IMR-90 (cell line): ENCODE results near the gene KIF22. TPM values are rescaled to one million over a fixed set of nuclear protein-coding genes. Genes with fewer than 3 reads are reported as not detected.

Experiments used
- ATAC-seq: fragments of 200-7000 bp; cut with Tn5 transposase; 2 replicates; pipeline ENCODE4 v1.9.1; 2020; ENCODE audit warnings: low read depth, mild to moderate bottlenecking, moderate library complexity
- BruUV-seq: library from RNA; stranded (reverse); fragments of 400-500 nt; replicated peaks from 2 replicates; lab custom pipeline; 2021; lab: Mats Ljungman, UMichigan
- CTCF ChIA-PET: fragments of 300-600 bp; formaldehyde crosslinking; extraction: SDS; loops from one replicate; lab custom pipeline; 2021; ENCODE audit warnings: antibody characterized with exemption; lab: Yijun Ruan, JAX
- POLR2A ChIA-PET: fragments of 300-600 bp; sonication (Branson Sonifier 250); formaldehyde crosslinking; loops from one replicate; lab custom pipeline; 2022; ENCODE audit warnings: antibody characterized with exemption; ENCODE audit not compliant: unreplicated experiment; lab: Charles Lee
- DNase-seq: peaks from one replicate; pipeline ENCODE4 v3.0.0; 2013
- H2AFZ ChIP-seq: replicated peaks from 2 replicates; pipeline ENCODE3; 2013; ENCODE audit warnings: low read length, mild to moderate bottlenecking; ENCODE audit not compliant: poor library complexity
- H2AK5ac ChIP-seq: 2 replicates; pipeline ENCODE4 v1.6.1; 2013; ENCODE audit warnings: low read depth, low read length, inconsistent platforms
- H2AK9ac ChIP-seq: replicated peaks from 2 replicates; pipeline ENCODE3; 2013; ENCODE audit warnings: mild to moderate bottlenecking, low read depth, low read length, moderate library complexity; ENCODE audit not compliant: poor library complexity
- H2BK120ac ChIP-seq: 2 replicates; pipeline ENCODE4 v1.6.1; 2013; ENCODE audit warnings: low read depth, low read length, inconsistent platforms
- H2BK15ac ChIP-seq: 3 replicates; pipeline ENCODE4 v1.6.1; 2013; ENCODE audit warnings: low read depth, low read length, inconsistent platforms
- H2BK20ac ChIP-seq: 2 replicates; pipeline ENCODE4 v1.6.1; 2013; ENCODE audit warnings: low read depth, mild to moderate bottlenecking, inconsistent platforms, low read length, moderate library complexity
- H2BK5ac ChIP-seq: 2 replicates; pipeline ENCODE4 v1.6.1; 2013; ENCODE audit warnings: mild to moderate bottlenecking, low read depth, low read length, inconsistent platforms; ENCODE audit not compliant: poor library complexity, severe bottlenecking
- H3K14ac ChIP-seq: replicated peaks from 2 replicates; pipeline ENCODE4 v1.6.1; 2013; ENCODE audit warnings: low read depth, low read length, inconsistent platforms
- H3K18ac ChIP-seq: 2 replicates; pipeline ENCODE4 v1.6.1; 2013; ENCODE audit warnings: low read depth, low read length, control low read depth
- H3K23ac ChIP-seq: 2 replicates; pipeline ENCODE4 v1.6.1; 2013; ENCODE audit warnings: low read depth, low read length, inconsistent platforms
- H3K27ac ChIP-seq: 2 replicates; pipeline ENCODE4 v1.5.1; 2013; ENCODE audit warnings: mild to moderate bottlenecking, control low read depth, low read length; ENCODE audit not compliant: insufficient read depth
- H3K27me3 ChIP-seq: 2 replicates; pipeline ENCODE4 v1.6.1; 2013; ENCODE audit warnings: low read length; ENCODE audit not compliant: control insufficient read depth, insufficient read depth
- H3K36me3 ChIP-seq: 2 replicates; pipeline ENCODE4 v1.6.1; 2013; ENCODE audit warnings: low read length, mixed read lengths; ENCODE audit not compliant: control insufficient read depth, insufficient read depth
- H3K4ac ChIP-seq: 2 replicates; pipeline ENCODE4 v1.6.1; 2013; ENCODE audit warnings: low read depth, low read length, inconsistent platforms
- H3K4me1 ChIP-seq: 2 replicates; pipeline ENCODE4 v1.6.1; 2013; ENCODE audit warnings: low read length, mixed read lengths; ENCODE audit not compliant: control insufficient read depth, insufficient read depth
- H3K4me2 ChIP-seq: 2 replicates; pipeline ENCODE4 v1.6.1; 2013; ENCODE audit warnings: low read depth, mild to moderate bottlenecking, control low read depth, low read length, moderate library complexity
- H3K4me3 ChIP-seq: 2 replicates; pipeline ENCODE4 v1.5.1; 2013; ENCODE audit warnings: low read depth, mild to moderate bottlenecking, control low read depth, low read length, moderate library complexity; ENCODE audit not compliant: insufficient read depth
- H3K56ac ChIP-seq: 2 replicates; pipeline ENCODE4 v1.6.1; 2013; ENCODE audit warnings: low read length, inconsistent platforms; ENCODE audit not compliant: insufficient read depth; ENCODE audit errors: extremely low read depth
- H3K79me1 ChIP-seq, 2 experiments: 2 replicates each; pipeline ENCODE4 v1.6.1; 2013; ENCODE audit warnings: low read length in 2 of 2, inconsistent platforms in 1 of 2, low read depth in 1 of 2
- H3K9ac ChIP-seq: 2 replicates; pipeline ENCODE4 v1.6.1; 2013; ENCODE audit warnings: low read depth, low read length, control low read depth
- H3K9me1 ChIP-seq: 2 replicates; pipeline ENCODE4 v1.6.1; 2013; ENCODE audit warnings: low read length, inconsistent platforms; ENCODE audit not compliant: insufficient read depth
- H3K9me3 ChIP-seq: 2 replicates; pipeline ENCODE4 v1.6.1; 2013; ENCODE audit warnings: low read length; ENCODE audit not compliant: control insufficient read depth, insufficient read depth
- H4K20me1 ChIP-seq: 2 replicates; pipeline ENCODE4 v1.6.1; 2013; ENCODE audit warnings: low read length, inconsistent platforms; ENCODE audit not compliant: insufficient read depth
- H4K5ac ChIP-seq: 2 replicates; pipeline ENCODE4 v1.6.1; 2013; ENCODE audit warnings: mild to moderate bottlenecking, low read depth, low read length, control low read depth
- H4K8ac ChIP-seq, 2 experiments: 2 replicates each; pipeline ENCODE4 v1.6.1; 2013; ENCODE audit warnings: low read depth in 2 of 2, low read length in 2 of 2, control low read depth in 1 of 2, inconsistent platforms in 1 of 2
- H4K91ac ChIP-seq: 2 replicates; pipeline ENCODE4 v1.6.1; 2013; ENCODE audit warnings: low read depth, low read length, inconsistent platforms; ENCODE audit not compliant: insufficient read depth
- BHLHE40 ChIP-seq: fragments of 150-350 bp; IDR thresholded peaks from 2 replicates; pipeline ENCODE4 v1.6.1; 2016; ENCODE audit warnings: mild to moderate bottlenecking, low read depth, low read length
- CEBPB ChIP-seq: IDR thresholded peaks from 2 replicates; pipeline ENCODE4 v1.6.1; 2012; ENCODE audit warnings: low read depth, low read length, improper control_type of control experiment
- MAFK ChIP-seq: IDR thresholded peaks from 2 replicates; pipeline ENCODE4 v1.6.1; 2012; ENCODE audit warnings: low read depth, low read length, improper control_type of control experiment
- MAZ ChIP-seq: IDR thresholded peaks from 2 replicates; pipeline ENCODE4 v1.6.1; 2012; ENCODE audit warnings: low read depth, mild to moderate bottlenecking, low read length, improper control_type of control experiment, moderate library complexity, borderline replicate concordance
- MXI1 ChIP-seq: IDR thresholded peaks from 2 replicates; pipeline ENCODE4 v1.6.1; 2012; ENCODE audit warnings: low read depth, mild to moderate bottlenecking, low read length, moderate library complexity, borderline replicate concordance
- RAD21 ChIP-seq: IDR thresholded peaks from 2 replicates; pipeline ENCODE4 v1.6.1; 2012; ENCODE audit warnings: low read length, improper control_type of control experiment
- RCOR1 ChIP-seq: IDR thresholded peaks from 2 replicates; pipeline ENCODE4 v1.6.1; 2012; ENCODE audit warnings: mild to moderate bottlenecking, low read length, improper control_type of control experiment; ENCODE audit not compliant: insufficient replicate concordance
- SMC3 ChIP-seq: fragments of 150-350 bp; IDR thresholded peaks from 2 replicates; pipeline ENCODE4 v1.6.1; 2016; ENCODE audit warnings: low read depth, mild to moderate bottlenecking, antibody characterized with exemption, low read length, moderate library complexity
- USF2 ChIP-seq: fragments of 150-350 bp; IDR thresholded peaks from 2 replicates; pipeline ENCODE4 v1.6.1; 2017; ENCODE audit warnings: mild to moderate bottlenecking, antibody characterized with exemption, low read length, low read depth
- WGBS, 2 experiments: methylation state at CpG; one replicate each; pipeline versions ENCODE4 v1.1.5 to v1.1.7; 2013; ENCODE audit warnings: missing lambda C conversion rate in 2 of 2; ENCODE audit not compliant: insufficient read length in 1 of 2; ENCODE audit errors: extremely low coverage in 2 of 2; 5-methylcytosine and 5-hydroxymethylcytosine counted together
- dilution Hi-C: fragments of 300-500 bp; cut with HindIII; formaldehyde crosslinking; loops from one replicate; pipeline ENCODE4 v1.14.3; 2018; ENCODE audit warnings: low sequenced_read_pairs; ENCODE audit not compliant: unreplicated experiment
- in situ Hi-C: fragments of 300-500 bp; cut with MboI; formaldehyde crosslinking; loops from 3 replicates; pipeline ENCODE4 v1.14.3; 2019; ENCODE audit warnings: low sequenced_read_pairs, inconsistent platforms, mixed read lengths
- intact Hi-C: fragments of 100-400 bp; cut with micrococcal nuclease; formaldehyde crosslinking; loops from 2 replicates; pipeline ENCODE4 v1.10.0; 2022
- polyA plus RNA-seq, 3 experiments: library from polyadenylated mRNA; depleted of rRNA; stranded (reverse); fragments of >200 nt; gene quantifications; 2 replicates each; pipeline ENCODE4 v1.2.3, GENCODE V29; 2012; ENCODE audit warnings: low replicate concordance in 1 of 3
- total RNA-seq: library from RNA; depleted of rRNA; stranded (reverse); fragments of >200 nt; gene quantifications from 2 replicates; pipeline ENCODE4 v1.2.3, GENCODE V29; 2012
- TF ChIP-seq, protein P1 (sequence below): conservative IDR thresholded peaks from 2 replicates; pipeline ENCODE4 v1.5.1; 2012; ENCODE audit warnings: mild to moderate bottlenecking, low read depth, low read length, improper control_type of control experiment

KIF22 gene
- total and polyA plus RNA-seq, 2 of the 4 experiments (the other 2 are of a cell fraction), result 43.0 to 65.1 TPM

DNA sequence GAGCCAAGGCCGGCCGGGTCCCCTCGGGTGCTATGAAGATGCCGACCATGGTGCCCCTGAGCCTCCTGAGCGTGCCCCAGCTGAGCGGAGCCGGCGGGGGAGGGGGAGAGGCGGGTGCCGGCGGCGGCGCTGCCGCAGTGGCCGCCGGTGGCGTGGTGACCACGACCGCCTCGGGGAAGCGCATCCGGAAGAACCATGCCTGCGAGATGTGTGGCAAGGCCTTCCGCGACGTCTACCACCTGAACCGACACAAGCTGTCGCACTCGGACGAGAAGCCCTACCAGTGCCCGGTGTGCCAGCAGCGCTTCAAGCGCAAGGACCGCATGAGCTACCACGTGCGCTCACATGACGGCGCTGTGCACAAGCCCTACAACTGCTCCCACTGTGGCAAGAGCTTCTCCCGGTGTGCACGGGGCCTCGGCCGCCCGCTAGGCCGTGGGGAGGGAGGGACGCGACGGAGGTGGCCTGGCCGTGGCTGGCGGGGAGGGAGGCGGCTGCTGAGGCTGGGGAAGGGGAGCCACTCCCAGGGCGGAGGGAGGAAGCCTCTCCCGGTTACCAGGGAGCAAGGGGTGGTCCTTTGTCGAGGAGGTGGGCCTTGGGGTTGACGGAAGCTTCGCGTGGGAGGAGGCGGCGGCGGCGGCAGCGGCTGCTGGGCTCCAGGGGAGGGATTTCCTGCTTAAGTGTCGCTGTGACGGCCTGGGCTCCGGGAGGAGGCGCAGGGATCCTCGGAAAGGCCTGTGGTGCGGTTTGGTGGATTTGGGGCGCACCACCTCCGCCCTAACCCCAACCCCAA, 17.1 kb downstream of the KIF22 start:
- Histone ChIP-seq H3K4me1 (peaks cover 20% of the 10 kb centered on the region), H3K14ac (peak overlapping the region; percentile 90), H3K27ac (peak overlapping the region; percentile 91), H3K9ac (peak overlapping the region; percentile 85), H4K91ac (peak overlapping the region; percentile 86), H3K79me1 (peaks cover 6 to 35% of the 10 kb centered on the region in 2 experiments; a peak in 3 of 4 replicates), H3K36me3 (peaks cover 14% of the 10 kb centered on the region), H4K20me1 (peaks cover 30% of the 10 kb centered on the region), H3K27me3 (no peaks in the 10 kb centered on the region), H2AK9ac (peak overlapping the region; percentile 95), H3K56ac (peak overlapping the region; percentile 73), H2BK20ac (no peak overlapping the region), H3K9me3 (no peaks in the 10 kb centered on the region), H3K23ac (peak overlapping the region; percentile 96), H3K4me3 (peak overlapping the region; percentile 62), H2BK15ac (no peak overlapping the region; the same call in 2 of the 3 replicates), H3K9me1 (0 out of 2 replicates have a peak, but pooled peaks cover 3% of the 10 kb centered on the region), H3K4ac (peak overlapping the region; percentile 91), H2AFZ (peak overlapping the region; percentile 79), H3K18ac (peak overlapping the region; percentile 79), H2AK5ac (peak overlapping the region; percentile 89), H4K5ac (peak overlapping the region; percentile 76), H2BK120ac (peak overlapping the region; percentile 48), H3K4me2 (peak overlapping the region; percentile 96), H4K8ac (peak overlapping the region; percentile 2 to 82; a peak in 2 of 4 replicates), H2BK5ac (peak overlapping the region; percentile 88)
- in situ Hi-C loops (no loop called here), intact Hi-C loops (loop anchor here (1.0 kb wide), 1 partner anchor 41 kb away; no protein-coding TSS in a partner anchor), dilution Hi-C loops (no loop called here)
- BruUV-seq, result TSS peak; percentile 60
- DNase-seq (peak; percentile 91), ATAC-seq (peak; percentile 22)
- TF ChIP-seq SMC3, result peak; percentile 46; the same call in 1 of the 2 replicates
- TF ChIP-seq, protein P1, sequence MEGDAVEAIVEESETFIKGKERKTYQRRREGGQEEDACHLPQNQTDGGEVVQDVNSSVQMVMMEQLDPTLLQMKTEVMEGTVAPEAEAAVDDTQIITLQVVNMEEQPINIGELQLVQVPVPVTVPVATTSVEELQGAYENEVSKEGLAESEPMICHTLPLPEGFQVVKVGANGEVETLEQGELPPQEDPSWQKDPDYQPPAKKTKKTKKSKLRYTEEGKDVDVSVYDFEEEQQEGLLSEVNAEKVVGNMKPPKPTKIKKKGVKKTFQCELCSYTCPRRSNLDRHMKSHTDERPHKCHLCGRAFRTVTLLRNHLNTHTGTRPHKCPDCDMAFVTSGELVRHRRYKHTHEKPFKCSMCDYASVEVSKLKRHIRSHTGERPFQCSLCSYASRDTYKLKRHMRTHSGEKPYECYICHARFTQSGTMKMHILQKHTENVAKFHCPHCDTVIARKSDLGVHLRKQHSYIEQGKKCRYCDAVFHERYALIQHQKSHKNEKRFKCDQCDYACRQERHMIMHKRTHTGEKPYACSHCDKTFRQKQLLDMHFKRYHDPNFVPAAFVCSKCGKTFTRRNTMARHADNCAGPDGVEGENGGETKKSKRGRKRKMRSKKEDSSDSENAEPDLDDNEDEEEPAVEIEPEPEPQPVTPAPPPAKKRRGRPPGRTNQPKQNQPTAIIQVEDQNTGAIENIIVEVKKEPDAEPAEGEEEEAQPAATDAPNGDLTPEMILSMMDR, result peak; percentile 66
- no peak for TF ChIP-seq MAFK
- TF ChIP-seq RCOR1, result no peak
- peak; percentile 71 for TF ChIP-seq MAZ
- TF ChIP-seq RAD21, result peak; percentile 82
- peak; percentile 70 for TF ChIP-seq USF2
- peak; percentile 90 for TF ChIP-seq MXI1
- peak; percentile 63 for TF ChIP-seq BHLHE40
- peak; percentile 42 for TF ChIP-seq CEBPB
- ChIA-PET POLR2A (no interaction called here), CTCF (interaction anchor here (0.5 to 2.4 kb wide), 4 partner anchors 9 to 1317 kb away, joined by 3 to 10 read pairs (median 4); partner anchors contain the start of genes KIF22 and PAGR1)
- 0% methylated on average over 35 of the region's 69 CpGs; no CpG with 5 or more reads in 1 of the 2 experiments for WGBS, 2 experiments
